ENCODE measurements around the gene G3BP2. TPM values are rescaled to one million over a fixed set of nuclear protein-coding genes. Genes with fewer than 3 reads are reported as not detected.

G3BP2 gene
- total and polyA plus RNA-seq, 2 of the 8 experiments (the other 6 are each of a cell fraction or from before 2014, with no cell fraction given) = 83.7 to 378 TPM

- Histone ChIP-seq H3K79me1 (ENCODE audit: low read depth, low read length) (peaks cover 14% of the 10 kb centered on the region; the same call in 1 of the 2 replicates), H3K4me3 (ENCODE audit: extremely low read depth in 1 of 4, insufficient read depth in 2 of 4, low read depth in 3 of 4, low read length in 4 of 4) (no peak overlapping the region), H3K9ac (replicated peaks in 1 of 4; ENCODE audit: extremely low read depth in 1 of 4, low read depth in 3 of 4, low read length in 3 of 4) (no peak overlapping the region), H2AK5ac (ENCODE audit: low read depth, low read length) (no peak overlapping the region), H4K91ac (replicated peaks; ENCODE audit: insufficient read length, low read length) (no peak overlapping the region), H2BK5ac (ENCODE audit: low read depth, low read length) (no peak overlapping the region), H3K14ac (ENCODE audit: insufficient read length) (no peak overlapping the region), H3K27ac (ENCODE audit: low read depth, low read length) (no peak overlapping the region), H2BK15ac (ENCODE audit: low read length) (no peak overlapping the region), H3K9me3 (ENCODE audit: insufficient read depth in 2 of 2, low read depth in 1 of 2, low read length in 1 of 2) (no peaks in the 10 kb centered on the region), H3K4me2 (ENCODE audit: insufficient read depth in 1 of 2, low read depth in 2 of 2, low read length in 2 of 2) (no peak overlapping the region), H4K20me1 (replicated peaks in 1 of 2; ENCODE audit: control insufficient read depth in 1 of 2, insufficient read depth in 2 of 2, low read length in 2 of 2) (peaks cover 0 to 4% of the 10 kb centered on the region in 2 experiments), H3K56ac (replicated peaks; ENCODE audit: insufficient read length, low read depth, low read length) (no peak overlapping the region), H3K79me2 (ENCODE audit: control insufficient read depth in 1 of 2, insufficient read depth in 2 of 2, low read length in 2 of 2) (peaks cover 12 to 86% of the 10 kb centered on the region in 2 experiments), H3K23ac (ENCODE audit: insufficient read length) (no peak overlapping the region), H2BK120ac (replicated peaks; ENCODE audit: low read depth, low read length) (no peak overlapping the region), H3K27me3 (replicated peaks in 1 of 4; ENCODE audit: control insufficient read depth in 3 of 4, extremely low read depth in 1 of 4, insufficient read depth in 3 of 4, low read length in 3 of 4) (no peaks in the 10 kb centered on the region), H4K5ac (ENCODE audit: insufficient read length, low read depth, low read length) (no peak overlapping the region), H2AFZ (ENCODE audit: low read length) (no peak overlapping the region), H3K18ac (ENCODE audit: extremely low read depth, low read length) (no peak overlapping the region), H3K36me3 (ENCODE audit: control insufficient read depth in 2 of 4, insufficient read depth in 4 of 4, low read length in 3 of 4) (peaks cover 0 to 25% (median 9%) of the 10 kb centered on the region in 4 experiments; a peak in 5 of 8 replicates), H3K4ac (replicated peaks; ENCODE audit: insufficient read length, low read depth, low read length) (no peak overlapping the region), H4K8ac (ENCODE audit: extremely low read depth, insufficient read depth, low read length) (no peak overlapping the region; the same call in 1 of the 2 replicates), H2BK12ac (ENCODE audit: low read depth, low read length) (no peak overlapping the region), H3K23me2 (ENCODE audit: low read depth, low read length) (no peaks in the 10 kb centered on the region), H3K4me1 (replicated peaks in 1 of 4; ENCODE audit: control insufficient read depth in 3 of 4, insufficient read depth in 4 of 4, low read length in 3 of 4) (peaks cover 0 to 3% (median 2%) of the 10 kb centered on the region in 4 experiments; a peak in 5 of 7 replicates), H2BK20ac (ENCODE audit: low read length) (no peak overlapping the region)
- WGBS, 2 experiments (ENCODE audit: extremely low coverage in 1 of 2, insufficient coverage in 1 of 2, insufficient read length in 1 of 2, insufficient replicate concordance in 2 of 2, low coverage in 1 of 2, low lambda C conversion rate in 2 of 2, missing lambda C conversion rate in 1 of 2) = 95% methylated on average over 1 of the region's 1 CpG; no CpG with 5 or more reads in 1 of the 2 experiments
- peak in 1 of 2 experiments; percentile 27 for DNase-seq (ENCODE audit: low read depth in 1 of 2, low spot score in 2 of 2)
- no peak for FAIRE-seq
- ChIA-PET POLR2A (ENCODE audit: partially characterized antibody) (interaction anchor here (0.8 to 4.0 kb wide), 4 partner anchors 13 to 65 kb away, joined by 3 to 35 read pairs (median 8); no protein-coding TSS in a partner anchor), CTCF (ENCODE audit: partially characterized antibody) (interaction anchor here (0.9 to 3.1 kb wide), 4 partner anchors 9 to 131 kb away, joined by 4 to 22 read pairs (median 6); no protein-coding TSS in a partner anchor)
- TF ChIP-seq SRF (IDR thresholded peaks at IDR 0.05; ENCODE audit: low read depth, low read length) = no peak
- TF ChIP-seq, protein P1, sequence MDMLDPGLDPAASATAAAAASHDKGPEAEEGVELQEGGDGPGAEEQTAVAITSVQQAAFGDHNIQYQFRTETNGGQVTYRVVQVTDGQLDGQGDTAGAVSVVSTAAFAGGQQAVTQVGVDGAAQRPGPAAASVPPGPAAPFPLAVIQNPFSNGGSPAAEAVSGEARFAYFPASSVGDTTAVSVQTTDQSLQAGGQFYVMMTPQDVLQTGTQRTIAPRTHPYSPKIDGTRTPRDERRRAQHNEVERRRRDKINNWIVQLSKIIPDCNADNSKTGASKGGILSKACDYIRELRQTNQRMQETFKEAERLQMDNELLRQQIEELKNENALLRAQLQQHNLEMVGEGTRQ (IDR thresholded peaks at IDR 0.05; ENCODE audit: low read length) = no peak
- no peak for TF ChIP-seq SP2 (IDR thresholded peaks at IDR 0.05; ENCODE audit: low read length)
- TF ChIP-seq HDAC6 (IDR thresholded peaks at IDR 0.05; ENCODE audit: low read depth, low read length) = no peak
- TF ChIP-seq BACH1 (IDR thresholded peaks at IDR 0.05; ENCODE audit: low read length) = no peak
- no peak for TF ChIP-seq BRCA1 (IDR thresholded peaks at IDR 0.05; ENCODE audit: low read depth, low read length)
- TF ChIP-seq CREB1 (IDR thresholded peaks at IDR 0.05) = no peak
- no peak for TF ChIP-seq SP4 (IDR thresholded peaks at IDR 0.05; ENCODE audit: low read length)
- no peak for TF ChIP-seq KDM4A (IDR thresholded peaks at IDR 0.05; ENCODE audit: low read depth, low read length, severe bottlenecking)
- TF ChIP-seq SP1 (IDR thresholded peaks at IDR 0.05; ENCODE audit: low read depth, low read length) = no peak
- no peak for TF ChIP-seq RXRA (IDR thresholded peaks at IDR 0.05; ENCODE audit: insufficient read depth, low read depth, low read length)
- TF ChIP-seq EGR1 (IDR thresholded peaks at IDR 0.05; ENCODE audit: borderline replicate concordance, low read depth, low read length) = no peak
- TF ChIP-seq RNF2 (IDR thresholded peaks at IDR 0.05; ENCODE audit: borderline replicate concordance, low read depth, low read length, missing control alignments, poor library complexity, severe bottlenecking) = no peak
- no peak for TF ChIP-seq SUZ12 (IDR thresholded peaks at IDR 0.05; ENCODE audit: low read length)
Measured at GRCh38 chr4:75717408-75717807, 44.2 kb upstream of the G3BP2 start.
